ENCODE data around the gene CANT1. TPM values are rescaled to one million over a fixed set of nuclear protein-coding genes. Genes with fewer than 3 reads are reported as not detected.

Gene CANT1
- total RNA-seq, 1 experiment from 2014 or later: 116 TPM

DNA sequence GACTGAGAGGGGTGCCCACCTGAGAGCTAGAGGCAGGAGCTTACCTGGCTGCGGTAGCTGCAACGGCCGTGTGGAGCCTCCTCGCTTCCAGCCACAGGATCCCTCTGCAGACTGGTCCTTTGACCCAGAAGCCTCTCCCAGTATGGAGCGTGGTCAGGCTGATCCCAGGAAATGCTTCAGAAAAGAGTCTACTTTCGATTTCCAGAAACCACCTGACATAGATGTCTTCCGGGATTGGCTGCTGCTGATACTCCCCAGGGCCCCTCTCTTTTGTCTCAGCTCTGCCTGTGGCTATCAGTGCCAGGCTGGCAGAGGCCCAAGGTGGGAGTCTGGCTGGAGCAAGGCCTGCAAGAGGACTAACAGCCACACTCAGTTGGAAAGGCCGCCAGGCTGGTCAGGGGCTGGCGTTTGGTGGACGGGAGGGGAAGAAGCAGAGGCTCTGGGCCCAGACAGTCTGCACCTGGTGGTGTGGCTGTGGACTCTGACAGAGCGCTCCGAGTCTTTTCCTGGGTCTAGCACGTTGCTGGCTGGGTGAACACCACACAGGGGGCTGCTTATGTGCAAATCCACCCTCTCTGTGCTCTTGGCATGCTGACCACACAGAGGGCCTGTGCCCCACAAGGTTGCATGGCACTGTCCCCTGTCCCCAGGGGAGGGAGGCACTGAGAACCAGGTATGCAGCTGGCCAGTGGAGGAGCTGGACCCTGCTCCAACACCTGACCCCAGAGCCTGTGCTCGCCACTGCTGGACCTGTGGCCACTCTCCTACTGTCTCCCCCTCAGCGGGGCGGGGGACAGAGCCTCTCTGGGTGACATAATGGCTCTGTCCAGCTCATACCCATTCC is 29.6 kb downstream of the CANT1 start, which contains the start of gene LGALS3BP:
Gene LGALS3BP, minus strand, starts transcription at position 144 of the 844 bp plus-strand sequence. CDS start 2,732 bp downstream, outside the sequence.
- H3K27ac ChIP-seq: peak within 1 kb of the TSS; percentile 45; the same call in 1 of the 2 replicates
- CTCF ChIA-PET: interaction anchor here (0.6 to 0.9 kb wide), 2 partner anchors 18 to 126 kb away, joined by 3 to 6 read pairs; no protein-coding TSS in a partner anchor

DNA sequence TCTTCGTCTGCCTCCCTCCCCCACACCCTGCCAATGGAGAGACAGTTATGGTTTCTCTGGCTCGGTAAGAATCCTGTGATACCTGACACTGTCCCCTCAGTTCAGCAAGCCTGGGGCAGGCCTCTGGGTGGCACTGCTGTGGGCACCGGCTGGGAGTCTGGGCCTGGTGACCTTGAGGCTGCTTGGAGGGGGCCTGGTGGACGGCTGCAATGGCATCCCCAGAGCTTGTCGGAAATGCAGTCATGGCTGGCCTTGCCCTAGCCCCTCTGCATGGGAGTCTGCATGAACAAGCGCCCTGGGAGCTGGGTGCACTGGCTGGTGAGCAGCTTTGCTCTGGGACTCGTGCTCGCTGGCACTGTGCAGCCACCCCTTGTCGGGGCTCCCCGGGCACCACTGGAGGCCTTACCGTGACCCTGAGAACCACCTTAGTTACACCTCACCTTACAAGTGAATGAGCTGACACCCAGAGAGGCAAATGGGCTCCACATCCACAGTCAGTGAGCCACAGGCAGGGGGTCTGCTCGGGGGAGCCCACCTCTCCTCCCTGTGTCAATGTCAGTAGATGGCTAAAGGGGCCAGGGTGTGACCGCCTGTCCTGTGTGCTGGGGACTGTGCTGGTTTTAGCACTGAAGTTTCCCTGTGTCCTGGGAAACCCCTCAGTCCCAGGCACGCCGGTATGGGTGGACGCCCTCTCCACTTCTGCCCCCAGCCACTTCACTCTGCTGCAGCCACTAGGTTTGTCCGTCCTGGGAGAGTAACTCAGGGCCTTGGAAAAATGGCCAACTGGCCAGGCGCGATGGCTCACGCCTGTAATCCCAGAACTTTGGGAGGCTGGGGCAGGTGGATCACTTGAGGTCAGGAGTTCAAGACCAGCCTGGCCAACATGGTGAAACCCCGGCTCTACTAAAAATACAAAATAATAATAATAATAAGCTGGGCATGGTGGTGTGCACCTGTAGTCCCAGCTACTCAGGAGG is 31.3 kb downstream of the CANT1 start:
- TF ChIP-seq EZH2 (IDR thresholded peaks at IDR 0.05; ENCODE audit: low read depth): no peak
- TF ChIP-seq, protein P1, sequence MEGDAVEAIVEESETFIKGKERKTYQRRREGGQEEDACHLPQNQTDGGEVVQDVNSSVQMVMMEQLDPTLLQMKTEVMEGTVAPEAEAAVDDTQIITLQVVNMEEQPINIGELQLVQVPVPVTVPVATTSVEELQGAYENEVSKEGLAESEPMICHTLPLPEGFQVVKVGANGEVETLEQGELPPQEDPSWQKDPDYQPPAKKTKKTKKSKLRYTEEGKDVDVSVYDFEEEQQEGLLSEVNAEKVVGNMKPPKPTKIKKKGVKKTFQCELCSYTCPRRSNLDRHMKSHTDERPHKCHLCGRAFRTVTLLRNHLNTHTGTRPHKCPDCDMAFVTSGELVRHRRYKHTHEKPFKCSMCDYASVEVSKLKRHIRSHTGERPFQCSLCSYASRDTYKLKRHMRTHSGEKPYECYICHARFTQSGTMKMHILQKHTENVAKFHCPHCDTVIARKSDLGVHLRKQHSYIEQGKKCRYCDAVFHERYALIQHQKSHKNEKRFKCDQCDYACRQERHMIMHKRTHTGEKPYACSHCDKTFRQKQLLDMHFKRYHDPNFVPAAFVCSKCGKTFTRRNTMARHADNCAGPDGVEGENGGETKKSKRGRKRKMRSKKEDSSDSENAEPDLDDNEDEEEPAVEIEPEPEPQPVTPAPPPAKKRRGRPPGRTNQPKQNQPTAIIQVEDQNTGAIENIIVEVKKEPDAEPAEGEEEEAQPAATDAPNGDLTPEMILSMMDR (conservative IDR thresholded peaks at IDR 0.05): no peak
- Histone ChIP-seq H3K36me3 (ENCODE audit: low read depth) (no peaks in the 10 kb centered on the region), H3K79me2 (ENCODE audit: low read depth) (peaks cover 33% of the 10 kb centered on the region), H3F3A (ENCODE audit: insufficient read depth, low read depth) (no peaks in the 10 kb centered on the region; the same call in 1 of the 2 replicates), H3K9me2 (ENCODE audit: insufficient read depth) (no peaks in the 10 kb centered on the region), H3K27ac (no peak overlapping the region), H3K4me1 (replicated peaks; ENCODE audit: insufficient read depth) (peaks cover 21% of the 10 kb centered on the region), H2AFZ (no peak overlapping the region), H4K20me1 (ENCODE audit: insufficient read depth) (no peaks in the 10 kb centered on the region; the same call in 1 of the 2 replicates), H3K27me3 (ENCODE audit: insufficient read depth, low read depth) (no peaks in the 10 kb centered on the region), H3K4me2 (peak overlapping the region; percentile 92), H3K4me3 (peak overlapping the region; percentile 81), H3K9me3 (ENCODE audit: insufficient read depth, low read depth) (no peaks in the 10 kb centered on the region)
- no TSS peak for BruUV-seq (replicated peaks)
- intact Hi-C loops (cut with micrococcal nuclease; ENCODE audit: unreplicated experiment): loop anchor here (2.0 kb wide), 1 partner anchor 27 kb away; no protein-coding TSS in a partner anchor
- DNase-seq: peak in 1 of 2 experiments; percentile 59
- ChIA-PET POLR2A (ENCODE audit: unreplicated experiment) (interaction anchor here (0.6 kb wide), 3 partner anchors 21 to 137 kb away, joined by 3 to 10 read pairs (median 5); no protein-coding TSS in a partner anchor), CTCF (interaction anchor here (0.6 to 0.7 kb wide), 3 partner anchors 25 to 271 kb away, joined by 3 to 7 read pairs (median 5); no protein-coding TSS in a partner anchor)

More for the DNA sequence above, 29.6 kb downstream of the CANT1 start, which contains the start of gene LGALS3BP:
- Histone ChIP-seq H2AFZ (peak within 1 kb of the TSS; percentile 64; the same call in 1 of the 2 replicates), H4K20me1 (ENCODE audit: insufficient read depth) (no peaks in the 10 kb centered on the region; the same call in 1 of the 2 replicates), H3K27me3 (ENCODE audit: insufficient read depth, low read depth) (no peaks in the 10 kb centered on the region), H3K4me3 (peak within 1 kb of the TSS; percentile 81), H3F3A (ENCODE audit: insufficient read depth, low read depth) (no peaks in the 10 kb centered on the region; the same call in 1 of the 2 replicates), H3K36me3 (ENCODE audit: low read depth) (no peaks in the 10 kb centered on the region), H3K4me1 (replicated peaks; ENCODE audit: insufficient read depth) (peaks cover 21% of the 10 kb centered on the region), H3K79me2 (ENCODE audit: low read depth) (peaks cover 33% of the 10 kb centered on the region), H3K9me3 (ENCODE audit: insufficient read depth, low read depth) (no peaks in the 10 kb centered on the region), H3K9me2 (ENCODE audit: insufficient read depth) (no peaks in the 10 kb centered on the region), H3K4me2 (peak within 1 kb of the TSS; percentile 92)
- intact Hi-C loops (cut with micrococcal nuclease; ENCODE audit: unreplicated experiment): loop anchor here (2.0 kb wide), 1 partner anchor 25 kb away; no protein-coding TSS in a partner anchor
- BruUV-seq (replicated peaks): no TSS peak
- POLR2A ChIA-PET (ENCODE audit: unreplicated experiment): interaction anchor here (0.5 to 0.6 kb wide), 2 partner anchors 9 to 38 kb away, joined by 5 to 23 read pairs; no protein-coding TSS in a partner anchor
- TF ChIP-seq, protein P1 (conservative IDR thresholded peaks at IDR 0.05): no peak
- no peak for TF ChIP-seq EZH2 (IDR thresholded peaks at IDR 0.05; ENCODE audit: low read depth)
- DNase-seq: peak; percentile 76 to 87

DNA sequence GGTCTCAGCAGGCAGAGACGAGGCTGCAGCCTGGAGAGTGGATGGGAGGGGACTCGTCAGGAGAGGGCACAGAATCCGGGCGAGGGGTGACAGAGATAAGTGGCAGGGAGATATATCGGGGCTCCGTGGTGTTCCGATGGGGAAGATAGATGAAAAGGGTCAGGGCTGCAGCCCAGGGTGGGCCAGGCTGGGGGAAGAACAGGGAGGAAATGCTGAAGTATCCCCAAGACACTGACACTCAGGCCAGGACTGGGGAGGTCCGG is 32.0 kb downstream of the CANT1 start:
- H3F3A ChIP-seq (ENCODE audit: insufficient read depth, low read depth): no peaks in the 10 kb centered on the region; the same call in 1 of the 2 replicates
- ChIA-PET POLR2A (ENCODE audit: unreplicated experiment) (no interaction called here), CTCF (no interaction called here)
- no TSS peak for BruUV-seq (replicated peaks)
- H3K27ac ChIP-seq: no peak overlapping the region
- no peaks in the 10 kb centered on the region for H3K9me2 ChIP-seq (ENCODE audit: insufficient read depth)
- H2AFZ ChIP-seq: no peak overlapping the region
- no peaks in the 10 kb centered on the region for H3K9me3 ChIP-seq (ENCODE audit: insufficient read depth, low read depth)
- H3K36me3 ChIP-seq (ENCODE audit: low read depth): no peaks in the 10 kb centered on the region
- peak overlapping the region; percentile 92 for H3K4me2 ChIP-seq
- peaks cover 21% of the 10 kb centered on the region for H3K4me1 ChIP-seq (replicated peaks; ENCODE audit: insufficient read depth)
- peak overlapping the region; percentile 81; the same call in 1 of the 2 replicates for H3K4me3 ChIP-seq
- H3K79me2 ChIP-seq (ENCODE audit: low read depth): peaks cover 33% of the 10 kb centered on the region
- DNase-seq: no peak
- TF ChIP-seq, protein P1 (conservative IDR thresholded peaks at IDR 0.05): no peak
- no peak for TF ChIP-seq EZH2 (IDR thresholded peaks at IDR 0.05; ENCODE audit: low read depth)
- no peaks in the 10 kb centered on the region; the same call in 1 of the 2 replicates for H4K20me1 ChIP-seq (ENCODE audit: insufficient read depth)
- H3K27me3 ChIP-seq (ENCODE audit: insufficient read depth, low read depth): no peaks in the 10 kb centered on the region
- intact Hi-C loops (cut with micrococcal nuclease; ENCODE audit: unreplicated experiment): no loop called here

Measured in PC-9 (cell line).